GM20431 (cell line): ENCODE data around the gene MAPK10.
"Not testable (repeated sequence)": the region's sequence is repeated elsewhere in the genome, so short reads cannot be mapped to it uniquely, and the experiment has no call there.

ENCODE experiments used
- in situ Hi-C: fragments of 300-500 bp; cut with MseI, MboI; formaldehyde crosslinking; loops from one replicate; pipeline ENCODE4 v1.15.0; 2020; ENCODE audit warnings: low sequenced_read_pairs; ENCODE audit not compliant: unreplicated experiment

MAPK10 gene

GRCh38 chr4:86054286-86055032, 305.4 kb downstream of the MAPK10 start:
- in situ Hi-C loops = no loop called here

- in situ Hi-C loops = no loop called here
These were observed 309.4 kb downstream of the MAPK10 start for GRCh38 chr4:86050496-86050895.

GRCh38 chr4:86048426-86048825, 311.4 kb downstream of the MAPK10 start:
- in situ Hi-C loops = no loop called here

GRCh38 chr4:86044593-86044985, 315.3 kb downstream of the MAPK10 start:
- in situ Hi-C loops = no loop called here

GRCh38 chr4:86043755-86044592, 315.9 kb downstream of the MAPK10 start:
- in situ Hi-C loops = no loop called here

- in situ Hi-C loops = no loop called here
These were observed 321.8 kb downstream of the MAPK10 start for GRCh38 chr4:86038037-86038436.

- in situ Hi-C loops = no loop called here
These were observed 323.1 kb downstream of the MAPK10 start for GRCh38 chr4:86036736-86037135.

- in situ Hi-C loops = no loop called here
These were observed 324.2 kb downstream of the MAPK10 start for GRCh38 chr4:86035688-86036087.

GRCh38 chr4:86034616-86035015, 325.2 kb downstream of the MAPK10 start:
- in situ Hi-C loops = no loop called here

- in situ Hi-C loops = no loop called here
These were observed 326.7 kb downstream of the MAPK10 start for GRCh38 chr4:86033171-86033570.

GRCh38 chr4:86032476-86033022, 327.3 kb downstream of the MAPK10 start:
- in situ Hi-C loops = no loop called here

GRCh38 chr4:86031927-86032326, 327.9 kb downstream of the MAPK10 start:
- in situ Hi-C loops = no loop called here

- in situ Hi-C loops = no loop called here
These were observed 333.1 kb downstream of the MAPK10 start for GRCh38 chr4:86026720-86027119.

- in situ Hi-C loops = not testable (repeated sequence)
These were observed 338.2 kb downstream of the MAPK10 start for GRCh38 chr4:86021671-86022070.

- in situ Hi-C loops = no loop called here
These were observed 339.9 kb downstream of the MAPK10 start for GRCh38 chr4:86019906-86020305.

- in situ Hi-C loops = no loop called here
These were observed 340.5 kb downstream of the MAPK10 start for GRCh38 chr4:86019362-86019761.

GRCh38 chr4:86015412-86016350, 344.2 kb downstream of the MAPK10 start:
- in situ Hi-C loops = no loop called here

GRCh38 chr4:86014599-86014998, 345.3 kb downstream of the MAPK10 start:
- in situ Hi-C loops = no loop called here

GRCh38 chr4:86013621-86014020, 346.2 kb downstream of the MAPK10 start:
- in situ Hi-C loops = no loop called here

GRCh38 chr4:86011117-86011516, 348.7 kb downstream of the MAPK10 start:
- in situ Hi-C loops = no loop called here
